Mucosa of stomach (tissue), 1 donor: Measurements from ENCODE around the gene HERC3.

Experiments
- H3K27me3 ChIP-seq: one replicate; pipeline ENCODE4 v1.7.0; 2013; ENCODE audit warnings: mild to moderate bottlenecking, low read length; ENCODE audit not compliant: control insufficient read depth, insufficient read depth
- H3K36me3 ChIP-seq: one replicate; pipeline ENCODE4 v1.7.0; 2013; ENCODE audit warnings: low read length; ENCODE audit not compliant: control insufficient read depth, insufficient read depth
- H3K4me1 ChIP-seq: one replicate; pipeline ENCODE4 v1.7.0; 2013; ENCODE audit warnings: mild to moderate bottlenecking, low read length; ENCODE audit not compliant: control insufficient read depth, insufficient read depth
- H3K4me3 ChIP-seq: one replicate; pipeline ENCODE4 v1.7.0; 2013; ENCODE audit warnings: low read length
- H3K9ac ChIP-seq: one replicate; pipeline ENCODE4 v1.7.0; 2013; ENCODE audit warnings: mild to moderate bottlenecking, low read length, moderate library complexity
- H3K9me3 ChIP-seq: one replicate; pipeline ENCODE4 v1.7.0; 2013; ENCODE audit warnings: mild to moderate bottlenecking, low read length, moderate library complexity; ENCODE audit not compliant: control insufficient read depth
- donor health status: Pancreatic carcinoma.

Gene HERC3

DNA sequence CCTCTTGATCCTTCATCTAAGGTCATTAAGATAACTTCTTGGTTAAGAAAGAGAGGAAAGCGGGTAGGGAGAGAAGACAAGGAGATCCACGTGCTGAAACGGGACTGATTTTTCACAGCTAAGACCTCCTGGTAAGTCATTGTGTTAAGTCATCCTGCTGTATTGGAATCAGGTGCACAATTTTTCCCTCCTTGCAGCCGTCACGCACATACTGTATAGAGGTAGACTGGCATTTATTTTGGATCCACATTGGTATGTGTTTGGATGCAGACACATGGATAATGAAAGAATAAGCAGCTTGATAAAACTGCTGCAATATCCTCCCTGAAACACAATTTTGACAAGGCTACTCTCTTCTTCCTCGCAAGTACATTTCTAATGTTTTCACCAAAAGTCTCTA, 165.5 kb downstream of the HERC3 start:
- H3K27me3 ChIP-seq = no peaks in the 10 kb centered on the region
- H3K9ac ChIP-seq = no peak overlapping the region
- H3K4me1 ChIP-seq = peaks cover 15% of the 10 kb centered on the region
- H3K9me3 ChIP-seq = no peaks in the 10 kb centered on the region
- no peaks in the 10 kb centered on the region for H3K36me3 ChIP-seq
- no peak overlapping the region for H3K4me3 ChIP-seq
